K562 (cell line): Measurements from ENCODE around the gene OR13F1.

Source experiments
- CTBP1 ChIP-seq: fragments of 450-650 bp; IDR thresholded peaks from 2 replicates; pipeline ENCODE4 v1.6.1; 2016; ENCODE audit warnings: borderline replicate concordance
- CTCF ChIP-seq, 3 experiments: IDR thresholded peaks in 2 of 3; conservative IDR thresholded peaks in 1 of 3; 2 replicates each; pipeline ENCODE4 v1.5.1; 2011 to 2012; ENCODE audit warnings: low read length in 3 of 3, mild to moderate bottlenecking in 3 of 3, control low read depth in 2 of 3, improper control_type of control experiment in 1 of 3, inconsistent platforms in 1 of 3, low read depth in 1 of 3, mixed read lengths in 1 of 3, moderate library complexity in 1 of 3; ENCODE audit not compliant: insufficient read depth in 2 of 3
- FOXO4 ChIP-seq: fragments of 450-650 bp; formaldehyde crosslinking; IDR thresholded peaks from 2 replicates; pipeline ENCODE4 v1.4.0; 2020; ENCODE audit warnings: mild to moderate bottlenecking, moderate library complexity
- MXI1 ChIP-seq: IDR thresholded peaks from 2 replicates; pipeline ENCODE4 v1.6.1; 2011; ENCODE audit warnings: low read depth, mild to moderate bottlenecking, improper control_type of control experiment, low read length
- POLR2A ChIP-seq: fragments of 450-650 bp; conservative IDR thresholded peaks from 2 replicates; pipeline ENCODE4 v1.6.1; 2016
- ZNF354B ChIP-seq: fragments of 250-450 bp; sonication (Bioruptor Pico); IDR thresholded peaks from 2 replicates; pipeline ENCODE4 v1.4.0; 2020
- TF ChIP-seq, protein P1 (sequence below): sonication (generic); formaldehyde crosslinking; IDR thresholded peaks from 2 replicates; pipeline ENCODE4 v1.8.0; 2022; ENCODE audit warnings: mild to moderate bottlenecking, missing genetic modification reagents
- TF ChIP-seq, protein P2 (sequence below): fragments of 250-450 bp; sonication (Bioruptor Pico); IDR thresholded peaks from 2 replicates; pipeline ENCODE4 v1.4.0; 2020

GRCh38 chr9:104482921-104483570 is 21.0 kb upstream of the OR13F1 start:
- TF ChIP-seq FOXO4 (CRISPR knock-in tag) (no peak), POLR2A (no peak), MXI1 (no peak), CTCF (IDR thresholded peaks at IDR 0.05 in 2 of 3, conservative IDR thresholded peaks at IDR 0.05 in 1 of 3; ENCODE audit: insufficient read depth in 2 of 3, low read depth in 1 of 3, low read length in 3 of 3) (no peak), CTBP1 (no peak), ZNF354B (no peak)
- TF ChIP-seq, protein P1, sequence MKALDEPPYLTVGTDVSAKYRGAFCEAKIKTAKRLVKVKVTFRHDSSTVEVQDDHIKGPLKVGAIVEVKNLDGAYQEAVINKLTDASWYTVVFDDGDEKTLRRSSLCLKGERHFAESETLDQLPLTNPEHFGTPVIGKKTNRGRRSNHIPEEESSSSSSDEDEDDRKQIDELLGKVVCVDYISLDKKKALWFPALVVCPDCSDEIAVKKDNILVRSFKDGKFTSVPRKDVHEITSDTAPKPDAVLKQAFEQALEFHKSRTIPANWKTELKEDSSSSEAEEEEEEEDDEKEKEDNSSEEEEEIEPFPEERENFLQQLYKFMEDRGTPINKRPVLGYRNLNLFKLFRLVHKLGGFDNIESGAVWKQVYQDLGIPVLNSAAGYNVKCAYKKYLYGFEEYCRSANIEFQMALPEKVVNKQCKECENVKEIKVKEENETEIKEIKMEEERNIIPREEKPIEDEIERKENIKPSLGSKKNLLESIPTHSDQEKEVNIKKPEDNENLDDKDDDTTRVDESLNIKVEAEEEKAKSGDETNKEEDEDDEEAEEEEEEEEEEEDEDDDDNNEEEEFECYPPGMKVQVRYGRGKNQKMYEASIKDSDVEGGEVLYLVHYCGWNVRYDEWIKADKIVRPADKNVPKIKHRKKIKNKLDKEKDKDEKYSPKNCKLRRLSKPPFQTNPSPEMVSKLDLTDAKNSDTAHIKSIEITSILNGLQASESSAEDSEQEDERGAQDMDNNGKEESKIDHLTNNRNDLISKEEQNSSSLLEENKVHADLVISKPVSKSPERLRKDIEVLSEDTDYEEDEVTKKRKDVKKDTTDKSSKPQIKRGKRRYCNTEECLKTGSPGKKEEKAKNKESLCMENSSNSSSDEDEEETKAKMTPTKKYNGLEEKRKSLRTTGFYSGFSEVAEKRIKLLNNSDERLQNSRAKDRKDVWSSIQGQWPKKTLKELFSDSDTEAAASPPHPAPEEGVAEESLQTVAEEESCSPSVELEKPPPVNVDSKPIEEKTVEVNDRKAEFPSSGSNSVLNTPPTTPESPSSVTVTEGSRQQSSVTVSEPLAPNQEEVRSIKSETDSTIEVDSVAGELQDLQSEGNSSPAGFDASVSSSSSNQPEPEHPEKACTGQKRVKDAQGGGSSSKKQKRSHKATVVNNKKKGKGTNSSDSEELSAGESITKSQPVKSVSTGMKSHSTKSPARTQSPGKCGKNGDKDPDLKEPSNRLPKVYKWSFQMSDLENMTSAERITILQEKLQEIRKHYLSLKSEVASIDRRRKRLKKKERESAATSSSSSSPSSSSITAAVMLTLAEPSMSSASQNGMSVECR (CRISPR knock-in tag): no peak
- TF ChIP-seq, protein P2, sequence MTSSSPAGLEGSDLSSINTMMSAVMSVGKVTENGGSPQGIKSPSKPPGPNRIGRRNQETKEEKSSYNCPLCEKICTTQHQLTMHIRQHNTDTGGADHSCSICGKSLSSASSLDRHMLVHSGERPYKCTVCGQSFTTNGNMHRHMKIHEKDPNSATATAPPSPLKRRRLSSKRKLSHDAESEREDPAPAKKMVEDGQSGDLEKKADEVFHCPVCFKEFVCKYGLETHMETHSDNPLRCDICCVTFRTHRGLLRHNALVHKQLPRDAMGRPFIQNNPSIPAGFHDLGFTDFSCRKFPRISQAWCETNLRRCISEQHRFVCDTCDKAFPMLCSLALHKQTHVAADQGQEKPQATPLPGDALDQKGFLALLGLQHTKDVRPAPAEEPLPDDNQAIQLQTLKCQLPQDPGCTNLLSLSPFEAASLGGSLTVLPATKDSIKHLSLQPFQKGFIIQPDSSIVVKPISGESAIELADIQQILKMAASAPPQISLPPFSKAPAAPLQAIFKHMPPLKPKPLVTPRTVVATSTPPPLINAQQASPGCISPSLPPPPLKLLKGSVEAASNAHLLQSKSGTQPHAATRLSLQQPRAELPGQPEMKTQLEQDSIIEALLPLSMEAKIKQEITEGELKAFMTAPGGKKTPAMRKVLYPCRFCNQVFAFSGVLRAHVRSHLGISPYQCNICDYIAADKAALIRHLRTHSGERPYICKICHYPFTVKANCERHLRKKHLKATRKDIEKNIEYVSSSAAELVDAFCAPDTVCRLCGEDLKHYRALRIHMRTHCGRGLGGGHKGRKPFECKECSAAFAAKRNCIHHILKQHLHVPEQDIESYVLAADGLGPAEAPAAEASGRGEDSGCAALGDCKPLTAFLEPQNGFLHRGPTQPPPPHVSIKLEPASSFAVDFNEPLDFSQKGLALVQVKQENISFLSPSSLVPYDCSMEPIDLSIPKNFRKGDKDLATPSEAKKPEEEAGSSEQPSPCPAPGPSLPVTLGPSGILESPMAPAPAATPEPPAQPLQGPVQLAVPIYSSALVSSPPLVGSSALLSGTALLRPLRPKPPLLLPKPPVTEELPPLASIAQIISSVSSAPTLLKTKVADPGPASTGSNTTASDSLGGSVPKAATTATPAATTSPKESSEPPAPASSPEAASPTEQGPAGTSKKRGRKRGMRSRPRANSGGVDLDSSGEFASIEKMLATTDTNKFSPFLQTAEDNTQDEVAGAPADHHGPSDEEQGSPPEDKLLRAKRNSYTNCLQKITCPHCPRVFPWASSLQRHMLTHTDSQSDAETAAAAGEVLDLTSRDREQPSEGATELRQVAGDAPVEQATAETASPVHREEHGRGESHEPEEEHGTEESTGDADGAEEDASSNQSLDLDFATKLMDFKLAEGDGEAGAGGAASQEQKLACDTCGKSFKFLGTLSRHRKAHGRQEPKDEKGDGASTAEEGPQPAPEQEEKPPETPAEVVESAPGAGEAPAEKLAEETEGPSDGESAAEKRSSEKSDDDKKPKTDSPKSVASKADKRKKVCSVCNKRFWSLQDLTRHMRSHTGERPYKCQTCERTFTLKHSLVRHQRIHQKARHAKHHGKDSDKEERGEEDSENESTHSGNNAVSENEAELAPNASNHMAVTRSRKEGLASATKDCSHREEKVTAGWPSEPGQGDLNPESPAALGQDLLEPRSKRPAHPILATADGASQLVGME (CRISPR knock-in tag): no peak
